Measurements from ENCODE around the gene AHCY. TPM values are rescaled to one million over a fixed set of nuclear protein-coding genes. Genes with fewer than 3 reads are reported as not detected.
"Not testable (repeated sequence)": the region's sequence is repeated elsewhere in the genome, so short reads cannot be mapped to it uniquely, and the experiment has no call there.

AHCY gene
- total RNA-seq, 6 donors from 2014 or later = 41.9 to 76.8 (median 58.6) TPM

DNA sequence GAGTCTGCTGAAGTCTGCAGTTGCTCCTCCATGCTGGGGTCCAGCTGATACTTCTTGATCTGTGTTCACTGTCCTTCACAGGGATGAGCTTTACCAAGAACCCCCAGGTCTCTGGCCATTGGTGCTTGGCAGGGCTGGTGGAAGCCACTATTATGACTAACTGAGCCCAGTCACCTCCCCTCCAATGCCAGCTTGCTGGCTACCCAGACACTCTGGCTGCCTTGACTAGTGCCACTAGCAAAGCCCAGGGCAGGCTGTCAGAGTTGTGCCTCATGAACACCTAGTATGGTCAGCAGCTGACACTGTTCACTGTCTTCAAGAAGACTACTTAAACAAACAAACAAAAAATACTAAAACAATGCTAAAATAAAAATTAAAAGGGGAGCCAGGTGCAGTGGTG is 53.1 kb downstream of the AHCY start:
- Histone ChIP-seq H3K27ac (no peak overlapping the region), H3K4me1 (peaks cover 0 to 4% (median 0%) of the 10 kb centered on the region in 4 donors), H3K27me3 (no peaks in the 10 kb centered on the region), H3K4me3 (no peak overlapping the region), H3K9me3 (no peaks in the 10 kb centered on the region), H3K36me3 (no peaks in the 10 kb centered on the region)
- ATAC-seq (ENCODE audit: low FRiP score in 2 of 2) = no peak
- no peak for DNase-seq
- TF ChIP-seq POLR2AphosphoS5 (IDR thresholded peaks at IDR 0.05) (no peak), EP300 (IDR thresholded peaks at IDR 0.05) (no peak), POLR2A (IDR thresholded peaks at IDR 0.05) (no peak)
- TF ChIP-seq, protein P1, sequence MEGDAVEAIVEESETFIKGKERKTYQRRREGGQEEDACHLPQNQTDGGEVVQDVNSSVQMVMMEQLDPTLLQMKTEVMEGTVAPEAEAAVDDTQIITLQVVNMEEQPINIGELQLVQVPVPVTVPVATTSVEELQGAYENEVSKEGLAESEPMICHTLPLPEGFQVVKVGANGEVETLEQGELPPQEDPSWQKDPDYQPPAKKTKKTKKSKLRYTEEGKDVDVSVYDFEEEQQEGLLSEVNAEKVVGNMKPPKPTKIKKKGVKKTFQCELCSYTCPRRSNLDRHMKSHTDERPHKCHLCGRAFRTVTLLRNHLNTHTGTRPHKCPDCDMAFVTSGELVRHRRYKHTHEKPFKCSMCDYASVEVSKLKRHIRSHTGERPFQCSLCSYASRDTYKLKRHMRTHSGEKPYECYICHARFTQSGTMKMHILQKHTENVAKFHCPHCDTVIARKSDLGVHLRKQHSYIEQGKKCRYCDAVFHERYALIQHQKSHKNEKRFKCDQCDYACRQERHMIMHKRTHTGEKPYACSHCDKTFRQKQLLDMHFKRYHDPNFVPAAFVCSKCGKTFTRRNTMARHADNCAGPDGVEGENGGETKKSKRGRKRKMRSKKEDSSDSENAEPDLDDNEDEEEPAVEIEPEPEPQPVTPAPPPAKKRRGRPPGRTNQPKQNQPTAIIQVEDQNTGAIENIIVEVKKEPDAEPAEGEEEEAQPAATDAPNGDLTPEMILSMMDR (IDR thresholded peaks at IDR 0.05) = no peak

DNA sequence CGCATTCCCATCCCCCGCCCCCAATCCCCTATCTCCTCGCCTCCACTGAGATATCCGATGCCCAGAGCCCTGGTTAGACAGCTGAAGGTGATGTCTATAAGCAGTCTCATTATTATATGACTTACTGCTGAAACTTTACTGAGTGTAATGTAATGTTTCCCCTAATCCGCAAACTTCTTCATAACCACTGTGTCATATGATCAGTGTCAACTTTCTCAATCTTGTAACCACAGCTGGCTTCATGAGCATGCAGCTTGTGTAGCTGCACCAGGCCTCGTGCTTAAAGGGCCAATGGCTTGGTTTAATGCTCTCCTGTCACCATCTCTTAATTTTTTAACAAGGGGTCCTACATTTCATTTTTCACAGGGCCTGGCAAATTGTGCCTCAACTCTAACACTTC is 53.9 kb downstream of the AHCY start:
- TF ChIP-seq POLR2A (IDR thresholded peaks at IDR 0.05) (no peak), POLR2AphosphoS5 (IDR thresholded peaks at IDR 0.05) (no peak), EP300 (IDR thresholded peaks at IDR 0.05) (no peak)
- TF ChIP-seq, protein P1 (IDR thresholded peaks at IDR 0.05) = no peak
- no peak overlapping the region for H3K27ac ChIP-seq
- 59 to 71% methylated on average over 6 of the region's 6 CpGs for WGBS, 2 donors
- no peaks in the 10 kb centered on the region for H3K27me3 ChIP-seq
- ATAC-seq (ENCODE audit: low FRiP score in 2 of 2) = peak in 1 of 2 donors; percentile 55
- H3K4me1 ChIP-seq = peaks cover 0 to 4% (median 0%) of the 10 kb centered on the region in 4 donors
- H3K36me3 ChIP-seq = no peaks in the 10 kb centered on the region
- no peak overlapping the region for H3K4me3 ChIP-seq
- peak in 1 of 2 donors; percentile 26 for DNase-seq
- no peaks in the 10 kb centered on the region for H3K9me3 ChIP-seq

DNA sequence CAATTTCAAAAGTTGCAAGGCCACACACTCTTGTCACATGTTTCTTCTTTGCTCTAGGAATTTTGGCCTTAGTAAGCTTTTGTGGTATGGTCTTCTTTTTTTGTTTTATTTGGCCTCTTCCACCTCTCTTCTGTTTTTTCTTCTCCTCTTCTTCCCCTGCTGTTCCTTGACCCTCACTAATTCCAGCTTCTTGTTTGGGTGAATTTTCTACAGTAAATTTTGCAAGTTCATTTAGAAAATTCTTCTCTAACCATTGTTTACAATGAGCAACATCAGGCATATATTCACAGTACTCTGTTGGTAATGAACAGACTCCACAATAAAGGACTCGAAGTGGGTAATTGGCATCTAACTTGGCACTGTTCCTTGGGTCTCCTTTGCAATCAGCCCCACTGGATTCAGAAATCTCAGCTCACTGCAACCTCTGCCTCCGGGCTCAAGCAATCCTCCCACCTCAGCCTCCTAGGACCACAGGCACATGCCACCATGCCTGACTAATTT is 57.0 kb downstream of the AHCY start:
- no peaks in the 10 kb centered on the region for H3K36me3 ChIP-seq
- H3K27me3 ChIP-seq = no peaks in the 10 kb centered on the region
- WGBS, 2 donors = 77 to 81% methylated on average over 2 of the region's 2 CpGs
- no peak overlapping the region for H3K27ac ChIP-seq
- H3K9me3 ChIP-seq = no peaks in the 10 kb centered on the region
- DNase-seq (no peak), ATAC-seq (ENCODE audit: low FRiP score in 2 of 2) (no peak)
- TF ChIP-seq, protein P1 (IDR thresholded peaks at IDR 0.05) = no peak
- no peak for TF ChIP-seq POLR2AphosphoS5 (IDR thresholded peaks at IDR 0.05)
- TF ChIP-seq EP300 (IDR thresholded peaks at IDR 0.05) = no peak
- TF ChIP-seq POLR2A (IDR thresholded peaks at IDR 0.05) = no peak
- H3K4me1 ChIP-seq = peaks cover 0 to 4% (median 0%) of the 10 kb centered on the region in 4 donors
- no peak overlapping the region for H3K4me3 ChIP-seq

DNA sequence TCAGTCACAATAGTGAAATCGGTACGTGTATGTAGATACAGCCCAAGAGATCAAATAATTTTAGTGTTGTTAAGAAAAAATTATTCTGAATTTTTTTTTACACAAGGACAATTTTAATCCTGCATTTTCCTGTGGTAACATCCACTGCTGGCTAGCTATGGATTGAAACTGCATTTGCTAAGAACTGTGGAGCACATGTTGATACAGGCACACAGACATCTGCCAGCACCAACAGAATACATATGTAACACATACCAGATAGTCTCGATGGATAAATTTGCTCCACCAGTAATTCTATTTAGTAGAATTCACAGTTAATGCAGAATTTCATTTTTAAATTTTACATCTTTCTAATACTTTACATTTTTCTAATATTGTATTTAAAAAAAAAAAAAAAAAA is 59.8 kb downstream of the AHCY start:
- no peak overlapping the region for H3K4me3 ChIP-seq
- ATAC-seq (ENCODE audit: low FRiP score in 2 of 2) (no peak), DNase-seq (no peak)
- no peaks in the 10 kb centered on the region for H3K9me3 ChIP-seq
- TF ChIP-seq EP300 (IDR thresholded peaks at IDR 0.05) (no peak), POLR2A (IDR thresholded peaks at IDR 0.05) (no peak), POLR2AphosphoS5 (IDR thresholded peaks at IDR 0.05) (no peak)
- TF ChIP-seq, protein P1 (IDR thresholded peaks at IDR 0.05) = no peak
- H3K27ac ChIP-seq = no peak overlapping the region
- H3K4me1 ChIP-seq = no peaks in the 10 kb centered on the region
- no peaks in the 10 kb centered on the region for H3K27me3 ChIP-seq
- no peaks in the 10 kb centered on the region for H3K36me3 ChIP-seq
- 88 to 92% methylated on average over 3 of the region's 3 CpGs for WGBS, 2 donors

DNA sequence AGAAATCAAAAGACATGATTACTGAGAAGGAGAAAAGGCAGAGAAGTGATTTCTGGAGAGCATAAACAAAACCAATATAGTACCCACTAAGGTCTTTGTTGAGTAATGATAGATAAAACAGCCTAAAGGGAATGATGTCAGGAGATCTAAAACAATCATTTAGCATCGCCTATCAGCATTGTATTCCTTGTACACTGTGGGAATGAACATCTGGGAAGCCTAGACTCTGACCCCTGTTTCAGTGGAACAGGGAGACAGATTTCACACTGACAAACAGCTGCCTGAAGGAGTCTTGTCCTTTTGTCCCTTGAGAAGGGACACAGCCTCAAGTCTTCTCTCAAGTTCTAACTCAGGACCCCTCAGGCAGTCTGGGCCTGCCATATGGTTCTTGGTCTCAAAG is 60.3 kb downstream of the AHCY start:
- peaks cover under 1 to 5% (median 2%) of the 10 kb centered on the region in 4 donors for H3K9me3 ChIP-seq
- 84 to 93% methylated on average over 1 of the region's 1 CpG for WGBS, 2 donors
- no peaks in the 10 kb centered on the region for H3K36me3 ChIP-seq
- TF ChIP-seq POLR2A (IDR thresholded peaks at IDR 0.05) (no peak), EP300 (IDR thresholded peaks at IDR 0.05) (no peak), POLR2AphosphoS5 (IDR thresholded peaks at IDR 0.05) (no peak)
- TF ChIP-seq, protein P1 (IDR thresholded peaks at IDR 0.05) = no peak
- H3K4me3 ChIP-seq = no peak overlapping the region
- no peak overlapping the region for H3K27ac ChIP-seq
- no peaks in the 10 kb centered on the region for H3K4me1 ChIP-seq
- H3K27me3 ChIP-seq = no peaks in the 10 kb centered on the region
- ATAC-seq (ENCODE audit: low FRiP score in 2 of 2) (no peak), DNase-seq (no peak)

DNA sequence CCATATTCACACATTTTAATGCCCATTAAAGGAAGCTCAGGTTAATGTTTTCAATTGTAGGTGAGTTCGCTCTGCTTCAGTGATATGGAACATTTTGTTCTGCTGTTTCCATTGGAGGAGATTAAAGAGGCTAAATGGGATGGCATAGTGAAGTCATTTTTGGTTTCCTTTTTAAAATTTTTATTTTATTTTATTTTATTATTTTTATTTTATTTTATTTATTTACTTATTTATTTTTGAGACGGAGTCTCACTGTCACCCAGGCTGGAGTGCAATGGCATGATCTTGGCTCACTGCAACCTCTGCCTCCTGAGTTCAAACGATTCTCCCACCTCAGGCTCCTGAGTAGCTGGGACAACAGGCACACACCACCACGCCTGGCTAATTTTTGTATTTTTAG is 61.1 kb downstream of the AHCY start:
- 85 to 88% methylated on average over 4 of the region's 4 CpGs for WGBS, 2 donors
- not testable (repeated sequence) for H3K27ac ChIP-seq; H3K4me3 ChIP-seq; DNase-seq; H3K4me1 ChIP-seq; H3K27me3 ChIP-seq; H3K36me3 ChIP-seq; ATAC-seq (ENCODE audit: low FRiP score in 2 of 2); H3K9me3 ChIP-seq
